ENCODE results near the gene CACNA2D3.

- TF ChIP-seq POLR2A (IDR thresholded peaks at IDR 0.05; ENCODE audit: low read depth, low read length) (no peak), POLR2AphosphoS5 (IDR thresholded peaks at IDR 0.05; ENCODE audit: low read depth, low read length) (no peak), POU2F2 (IDR thresholded peaks at IDR 0.05; ENCODE audit: low read depth, low read length) (no peak), TAF1 (IDR thresholded peaks at IDR 0.05; ENCODE audit: low read depth, low read length) (no peak)
Observed at GRCh38 chr3:54599716-54600115, 477.4 kb downstream of the CACNA2D3 start.

Data from GM12891 (cell line).